ENCODE data around the gene TRIM2. TPM values are rescaled to one million over a fixed set of nuclear protein-coding genes. Genes with fewer than 3 reads are reported as not detected.
A peak's percentile ranks its signal among the peaks of the same experiment; 100 is the strongest.

TRIM2 gene
- total RNA-seq, 1 donor: 78.5 TPM

GRCh38 chr4:153348006-153348405, 143.8 kb downstream of the TRIM2 start:
- no peak for DNase-seq (ENCODE audit: low read depth)
- TF ChIP-seq, protein P1, sequence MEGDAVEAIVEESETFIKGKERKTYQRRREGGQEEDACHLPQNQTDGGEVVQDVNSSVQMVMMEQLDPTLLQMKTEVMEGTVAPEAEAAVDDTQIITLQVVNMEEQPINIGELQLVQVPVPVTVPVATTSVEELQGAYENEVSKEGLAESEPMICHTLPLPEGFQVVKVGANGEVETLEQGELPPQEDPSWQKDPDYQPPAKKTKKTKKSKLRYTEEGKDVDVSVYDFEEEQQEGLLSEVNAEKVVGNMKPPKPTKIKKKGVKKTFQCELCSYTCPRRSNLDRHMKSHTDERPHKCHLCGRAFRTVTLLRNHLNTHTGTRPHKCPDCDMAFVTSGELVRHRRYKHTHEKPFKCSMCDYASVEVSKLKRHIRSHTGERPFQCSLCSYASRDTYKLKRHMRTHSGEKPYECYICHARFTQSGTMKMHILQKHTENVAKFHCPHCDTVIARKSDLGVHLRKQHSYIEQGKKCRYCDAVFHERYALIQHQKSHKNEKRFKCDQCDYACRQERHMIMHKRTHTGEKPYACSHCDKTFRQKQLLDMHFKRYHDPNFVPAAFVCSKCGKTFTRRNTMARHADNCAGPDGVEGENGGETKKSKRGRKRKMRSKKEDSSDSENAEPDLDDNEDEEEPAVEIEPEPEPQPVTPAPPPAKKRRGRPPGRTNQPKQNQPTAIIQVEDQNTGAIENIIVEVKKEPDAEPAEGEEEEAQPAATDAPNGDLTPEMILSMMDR (IDR thresholded peaks at IDR 0.05; ENCODE audit: insufficient read depth, low read length): no peak
- no peak overlapping the region for H3K4me3 ChIP-seq (ENCODE audit: low read depth, low read length)

- no peak for DNase-seq (ENCODE audit: low read depth)
- TF ChIP-seq, protein P1 (IDR thresholded peaks at IDR 0.05; ENCODE audit: insufficient read depth, low read length): no peak
- no peak overlapping the region for H3K4me3 ChIP-seq (ENCODE audit: low read depth, low read length)
Measured at GRCh38 chr4:153349206-153349805, 145.1 kb downstream of the TRIM2 start.

DNA sequence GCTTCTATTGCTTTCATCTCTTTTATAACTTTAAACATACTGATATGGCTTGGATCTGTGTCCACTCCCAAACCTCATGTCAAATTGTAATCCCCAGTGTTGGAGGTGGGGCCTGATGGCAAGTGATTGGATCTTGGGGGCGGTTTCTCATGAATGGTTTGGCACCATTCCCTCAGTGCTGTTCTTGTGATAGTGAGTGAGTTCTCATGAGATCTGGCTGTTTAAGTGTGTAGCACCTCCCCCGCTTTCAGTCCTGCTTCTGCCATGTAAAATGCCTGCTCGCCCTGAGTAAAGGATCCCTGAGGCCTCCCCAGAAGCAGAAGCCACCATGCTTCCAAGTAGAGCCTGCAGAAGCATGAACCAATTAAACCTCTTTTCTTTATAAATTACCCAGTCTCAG, 157.9 kb downstream of the TRIM2 start:
- TF ChIP-seq, protein P1 (IDR thresholded peaks at IDR 0.05; ENCODE audit: insufficient read depth, low read length): no peak
- peak; percentile 42 for DNase-seq (ENCODE audit: low read depth)

DNA sequence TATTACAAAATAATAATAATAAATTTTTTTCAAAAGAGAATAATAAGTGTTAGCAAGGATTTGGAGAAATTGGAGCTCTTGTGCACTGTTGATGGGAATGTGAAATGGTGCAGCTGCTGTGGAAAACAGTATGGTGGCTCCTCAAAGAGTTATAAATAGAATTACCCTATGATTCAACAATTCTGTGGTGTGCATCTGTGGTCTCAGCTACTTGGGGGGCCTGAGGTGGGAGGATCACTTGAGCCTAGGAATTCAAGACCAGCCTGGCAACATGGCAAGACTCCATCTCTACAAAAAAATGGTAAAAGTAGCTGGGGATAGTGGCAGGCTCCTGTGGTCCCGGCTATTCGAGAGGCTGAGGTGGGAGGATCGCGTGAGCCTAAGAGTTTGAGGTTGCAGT, 159.8 kb downstream of the TRIM2 start:
- TF ChIP-seq, protein P1 (IDR thresholded peaks at IDR 0.05; ENCODE audit: insufficient read depth, low read length): no peak
- no peak for DNase-seq (ENCODE audit: low read depth)
- no peak overlapping the region for H3K4me3 ChIP-seq (ENCODE audit: low read depth, low read length)

More for the DNA sequence above, 157.9 kb downstream of the TRIM2 start:
- no peak overlapping the region for H3K4me3 ChIP-seq (ENCODE audit: low read depth, low read length)

GRCh38 chr4:153365003-153365402, 160.8 kb downstream of the TRIM2 start:
- TF ChIP-seq, protein P1 (IDR thresholded peaks at IDR 0.05; ENCODE audit: insufficient read depth, low read length): no peak
- no peak for DNase-seq (ENCODE audit: low read depth)

GRCh38 chr4:153366486-153366885, 162.2 kb downstream of the TRIM2 start:
- H3K4me3 ChIP-seq (ENCODE audit: low read depth, low read length): no peak overlapping the region
- TF ChIP-seq, protein P1 (IDR thresholded peaks at IDR 0.05; ENCODE audit: insufficient read depth, low read length): no peak
- DNase-seq (ENCODE audit: low read depth): no peak

More at GRCh38 chr4:153365003-153365402, 160.8 kb downstream of the TRIM2 start:
- H3K4me3 ChIP-seq (ENCODE audit: low read depth, low read length): no peak overlapping the region

DNA sequence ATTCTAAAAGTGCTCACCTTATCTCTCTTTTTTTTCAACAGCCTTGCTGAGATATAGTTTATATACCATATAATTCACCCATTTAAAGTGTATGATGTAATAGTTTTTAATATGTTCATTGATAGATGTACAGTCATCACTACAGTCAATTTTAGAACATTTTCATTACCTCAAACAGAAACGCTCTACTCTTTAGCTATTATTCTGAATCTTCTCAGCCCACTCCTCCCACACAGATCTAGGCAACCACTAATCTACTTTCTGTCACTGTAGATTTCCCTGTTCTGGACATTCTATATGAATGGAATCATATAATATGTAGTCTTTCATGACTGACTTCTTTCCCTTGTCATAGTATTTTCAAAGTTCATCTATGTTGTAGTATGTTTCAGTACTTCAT, 162.8 kb downstream of the TRIM2 start:
- DNase-seq (ENCODE audit: low read depth): no peak
- no peak overlapping the region for H3K4me3 ChIP-seq (ENCODE audit: low read depth, low read length)
- TF ChIP-seq, protein P1 (IDR thresholded peaks at IDR 0.05; ENCODE audit: insufficient read depth, low read length): no peak

Measured in fibroblast of the aortic adventitia (primary cell).